OCI-LY3 (cell line): ENCODE results near the gene SPNS3.

Experiments used
- CTCF ChIP-seq: fragments of 200-600, 300-600 bp; sonication (generic); IDR thresholded peaks from 2 replicates; pipeline ENCODE4 v1.5.1; 2014; ENCODE audit warnings: antibody characterized with exemption, low read length, low read depth
- EZH2phosphoT487 ChIP-seq: fragments of 200-600 bp; shearing (Covaris generic); IDR thresholded peaks from 2 replicates; pipeline ENCODE4 v1.6.1; 2018; ENCODE audit warnings: antibody characterized with exemption, mixed run types, low read depth

DNA sequence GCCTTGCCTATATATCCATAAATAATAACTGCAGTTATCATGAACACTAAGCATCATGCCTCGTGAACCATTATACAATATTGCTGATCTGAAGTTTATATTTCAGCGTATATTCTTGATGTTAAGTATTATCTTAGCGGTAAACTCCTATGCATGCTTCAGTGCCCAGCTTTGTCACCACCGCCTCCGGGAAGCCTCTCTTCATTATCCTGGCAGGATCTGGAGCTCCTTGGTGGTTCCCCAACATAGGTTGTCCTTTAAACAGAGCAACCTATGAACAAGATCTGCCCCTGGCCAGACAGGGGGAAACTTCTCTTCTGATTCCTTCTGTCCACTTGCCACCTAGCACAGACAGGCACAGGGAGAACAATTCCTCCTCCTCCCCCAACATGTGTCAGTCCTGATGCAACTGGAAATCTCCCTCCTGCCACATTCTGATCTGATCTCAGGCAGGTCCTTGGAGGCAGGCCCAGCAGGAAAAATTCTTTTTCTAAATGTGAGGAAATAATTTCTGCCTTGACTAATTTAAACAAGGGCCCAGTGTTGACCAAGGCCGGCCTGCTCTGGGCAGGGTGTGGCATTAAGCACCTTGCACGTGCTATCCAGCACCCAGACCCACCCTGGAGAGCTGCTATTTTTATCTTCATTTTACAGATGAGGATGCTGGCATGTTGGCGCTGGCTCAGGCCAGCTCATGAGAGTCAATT, 87.3 kb downstream of the SPNS3 start:
- TF ChIP-seq CTCF (no peak), EZH2phosphoT487 (no peak)
